Skeletal muscle cell (primary cell): Measurements from ENCODE around the gene INKA2.

ENCODE experiments used
- DNase-seq: peaks from one replicate; pipeline ENCODE4 v3.0.0-alpha.2; 2010; ENCODE audit warnings: low read depth
- H3K4me3 ChIP-seq: 2 replicates; pipeline ENCODE4 v1.5.1; 2011; ENCODE audit warnings: low read depth, mild to moderate bottlenecking, control low read depth, low read length, moderate library complexity

The INKA2 gene

DNA sequence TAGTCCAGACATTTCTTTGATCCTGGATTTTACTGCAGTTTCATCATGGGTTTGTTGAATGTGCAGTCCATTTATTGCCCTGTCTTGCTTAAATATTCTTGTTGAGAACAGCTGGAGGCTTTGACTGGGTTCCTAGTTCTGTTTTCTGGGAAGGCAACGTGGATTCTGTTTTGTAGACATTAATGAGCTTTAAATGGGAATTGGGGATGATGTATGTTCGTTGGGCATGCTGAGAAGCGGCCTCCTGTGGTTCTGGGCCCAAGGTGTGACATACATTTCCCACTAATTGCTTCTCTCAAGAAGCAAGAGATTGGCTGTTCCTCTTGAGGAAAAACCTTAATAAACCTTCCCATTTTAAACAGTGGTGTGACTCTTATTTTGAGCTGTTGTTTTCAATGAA, 22.9 kb downstream of the INKA2 start:
- DNase-seq: no peak
- H3K4me3 ChIP-seq: no peak overlapping the region

DNA sequence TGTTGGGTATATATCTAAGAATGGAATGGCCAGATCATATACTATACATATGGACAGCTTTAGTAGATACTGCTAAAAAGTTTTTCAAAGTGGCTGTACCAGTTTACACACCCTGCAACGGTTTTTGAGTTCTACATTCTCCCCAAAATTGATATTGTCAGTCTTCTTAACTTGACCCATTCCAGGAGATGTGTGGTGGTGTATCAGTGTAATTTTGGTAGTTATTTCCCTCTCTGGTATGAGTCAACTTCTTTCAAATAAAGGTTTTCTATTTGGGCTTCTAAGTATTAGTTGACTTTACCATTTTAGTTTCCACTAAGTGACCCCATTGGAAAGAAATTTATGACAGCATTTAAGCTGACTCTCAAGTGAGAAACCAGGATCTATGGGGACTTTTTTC, 29.2 kb downstream of the INKA2 start:
- DNase-seq: no peak

DNA sequence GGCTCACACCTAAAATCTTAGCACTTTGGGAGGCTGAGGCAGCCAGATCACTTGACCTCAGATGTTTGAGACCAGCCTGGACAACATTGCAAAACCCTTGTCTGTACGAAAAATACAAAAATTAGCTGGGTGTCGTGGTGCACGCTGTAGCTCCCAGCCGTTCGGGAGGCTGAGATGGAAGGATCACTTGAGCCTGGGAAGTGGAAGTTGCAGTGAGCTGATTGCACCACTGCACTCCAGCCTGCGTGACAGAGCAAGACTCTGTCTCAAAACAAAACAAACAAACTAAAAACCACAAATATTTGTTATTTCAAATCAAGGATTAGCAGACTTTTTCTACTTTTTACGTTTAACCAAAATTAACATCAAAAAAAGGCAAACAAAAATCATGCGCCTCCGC, 31.3 kb downstream of the INKA2 start:
- no peak for DNase-seq
- no peak overlapping the region for H3K4me3 ChIP-seq

More for the DNA sequence above, 29.2 kb downstream of the INKA2 start:
- H3K4me3 ChIP-seq: no peak overlapping the region

DNA sequence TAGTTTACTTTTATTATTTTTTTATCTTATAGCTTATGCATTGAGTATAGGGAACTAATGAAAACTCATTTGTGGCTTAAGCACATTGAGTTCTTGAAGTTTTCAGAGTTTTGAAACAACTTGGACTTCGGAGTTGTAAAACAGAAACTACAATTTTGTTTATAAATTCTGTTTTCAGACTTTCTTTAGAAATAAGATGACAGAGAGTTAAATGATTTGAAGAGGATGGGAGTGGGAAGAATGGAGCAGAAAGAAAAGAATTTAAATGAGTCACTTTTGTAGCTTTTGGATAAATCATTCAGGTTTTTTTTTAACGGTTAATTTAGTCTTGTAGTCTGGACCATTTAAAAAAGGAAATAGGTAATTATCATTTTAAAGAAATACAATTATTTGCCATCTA, 32.3 kb downstream of the INKA2 start:
- no peak overlapping the region for H3K4me3 ChIP-seq

DNA sequence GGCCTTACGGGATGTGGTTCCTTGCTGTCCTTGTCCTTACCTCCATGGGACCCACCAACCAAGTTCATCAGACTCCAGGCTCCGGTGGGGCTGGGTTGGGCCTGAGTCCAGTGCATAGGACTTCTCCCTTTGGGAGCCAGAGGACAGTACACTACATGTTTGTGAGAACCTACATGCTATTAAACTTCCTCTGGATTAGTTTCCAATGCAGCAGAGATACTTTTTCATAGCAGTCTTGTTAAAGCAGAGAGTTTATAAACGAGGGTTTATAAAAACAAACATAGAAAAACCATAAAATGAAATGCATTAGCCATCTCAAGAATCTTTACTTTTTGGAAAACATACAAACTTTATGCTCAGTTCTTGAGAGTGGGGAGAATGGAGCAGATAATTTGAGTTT, 33.4 kb downstream of the INKA2 start:
- DNase-seq: no peak
- H3K4me3 ChIP-seq: no peak overlapping the region

More for the DNA sequence above, 32.3 kb downstream of the INKA2 start:
- DNase-seq: no peak

DNA sequence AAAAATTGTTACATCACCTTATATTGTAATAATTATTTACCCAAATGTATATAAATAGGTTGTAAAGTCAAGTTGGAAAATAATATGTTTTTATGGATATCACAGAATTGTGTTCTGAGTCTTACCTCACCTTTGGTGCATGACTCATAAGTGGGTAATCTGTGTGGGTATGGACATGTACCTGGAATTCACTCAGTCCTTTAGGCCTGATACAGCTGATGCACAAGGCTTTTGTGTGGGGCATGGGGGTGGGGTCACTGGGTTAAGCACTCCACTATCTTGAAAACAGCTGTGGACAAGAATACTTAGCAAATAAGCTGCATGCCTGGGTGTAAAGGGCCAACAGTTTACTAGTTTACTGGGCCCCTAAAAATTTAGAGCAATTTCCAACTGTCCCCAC, 34.4 kb downstream of the INKA2 start:
- DNase-seq: no peak
- H3K4me3 ChIP-seq: no peak overlapping the region

DNA sequence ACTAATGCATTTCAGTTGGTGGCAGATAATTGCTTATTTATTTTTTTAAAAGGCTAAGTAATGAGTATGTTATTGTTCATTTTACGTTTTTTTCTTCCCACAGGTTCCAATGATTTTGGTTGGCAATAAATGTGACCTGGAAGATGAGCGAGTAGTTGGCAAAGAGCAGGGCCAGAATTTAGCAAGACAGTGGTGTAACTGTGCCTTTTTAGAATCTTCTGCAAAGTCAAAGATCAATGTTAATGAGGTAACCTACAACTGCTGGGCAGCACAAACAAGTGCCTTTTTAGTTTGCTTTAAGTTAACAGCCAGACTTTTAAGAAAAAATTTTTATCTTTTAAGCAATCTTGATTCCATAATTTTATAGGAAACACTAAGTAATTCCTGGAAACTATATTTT, 35.0 kb downstream of the INKA2 start:
- no peak overlapping the region for H3K4me3 ChIP-seq
- DNase-seq: no peak

DNA sequence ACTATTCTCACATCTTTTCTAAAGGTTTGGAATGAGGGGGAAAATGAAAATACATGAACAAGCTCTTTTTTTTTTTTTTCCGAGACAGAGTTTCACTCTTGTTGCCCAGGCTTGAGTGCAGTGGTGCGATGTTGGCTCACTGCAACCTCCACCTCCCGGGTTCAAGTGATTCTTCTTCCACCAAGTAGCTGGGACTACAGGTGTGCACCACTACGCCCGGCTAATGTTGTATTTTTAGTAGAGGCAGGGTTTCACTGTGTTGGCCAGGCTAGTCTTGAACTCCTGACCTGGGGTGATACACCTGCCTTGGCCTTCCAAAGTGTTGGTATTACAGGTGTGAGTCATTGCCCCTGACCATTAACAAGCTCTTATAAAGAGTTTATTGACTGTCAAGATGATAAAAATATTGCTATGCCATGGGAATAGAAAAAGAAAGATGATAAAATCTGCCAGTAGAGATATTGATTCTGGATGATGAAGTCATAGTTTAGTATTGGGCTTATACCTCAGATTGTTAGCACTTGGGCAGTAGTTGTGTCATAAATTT, 36.6 kb downstream of the INKA2 start:
- H3K4me3 ChIP-seq: no peak overlapping the region
- DNase-seq: no peak

DNA sequence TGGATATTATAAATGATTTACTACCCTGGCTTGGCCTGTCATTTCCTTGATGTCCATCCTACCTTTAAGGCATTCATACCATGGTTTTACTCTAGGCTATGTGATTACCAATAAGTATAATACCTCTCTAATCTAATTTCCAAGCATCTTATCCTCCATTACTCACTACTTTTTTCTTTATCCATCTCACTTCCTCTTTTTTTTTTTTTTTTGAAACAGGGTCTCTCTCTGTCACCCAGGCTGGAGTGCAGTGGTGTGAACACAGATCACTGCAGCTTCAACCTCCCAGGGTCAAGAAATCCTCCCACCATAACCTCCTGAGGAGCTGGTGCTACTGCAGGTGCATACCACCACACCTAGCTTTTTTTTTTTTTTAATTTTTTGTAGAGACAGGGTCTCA, 39.9 kb downstream of the INKA2 start:
- DNase-seq: no peak

DNA sequence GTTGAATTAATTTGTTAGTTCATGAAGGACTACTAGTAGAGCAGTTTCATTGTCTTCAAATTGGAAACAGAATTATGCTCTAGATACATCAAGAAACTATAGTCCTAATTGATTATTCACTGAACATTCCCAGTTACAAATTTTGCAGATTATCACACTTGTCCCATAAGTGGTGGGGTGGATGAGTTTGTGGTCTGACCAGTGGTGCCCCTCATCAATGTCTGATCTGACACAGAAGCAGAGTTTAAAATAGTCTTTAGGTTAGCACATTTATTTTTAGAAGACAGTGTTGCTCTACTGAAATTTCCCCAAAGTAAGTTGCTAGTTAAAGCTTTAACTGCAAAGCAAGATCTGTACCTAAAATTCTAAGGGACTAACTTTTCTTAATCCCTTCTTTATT, 42.9 kb downstream of the INKA2 start:
- DNase-seq: no peak
- no peak overlapping the region for H3K4me3 ChIP-seq

More for the DNA sequence above, 39.9 kb downstream of the INKA2 start:
- no peak overlapping the region for H3K4me3 ChIP-seq

DNA sequence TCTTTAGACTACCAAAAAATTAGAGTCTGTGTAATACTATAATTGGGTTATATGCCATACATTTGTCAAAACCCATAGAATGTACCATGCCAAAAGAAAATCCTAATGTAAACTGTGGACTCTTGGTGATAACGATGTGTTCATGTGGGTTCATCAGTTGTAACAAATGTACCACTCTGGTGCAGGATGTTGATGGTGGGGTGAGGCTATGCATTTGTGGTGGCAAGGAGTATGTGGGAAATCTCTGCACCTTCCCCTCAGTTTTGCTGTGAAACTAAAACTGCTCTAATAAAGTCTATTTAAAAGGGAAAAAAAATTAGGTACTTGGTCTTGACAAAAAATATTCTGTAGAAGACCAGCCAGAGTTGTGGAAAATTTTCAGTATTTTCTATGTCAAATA, 43.4 kb downstream of the INKA2 start:
- no peak overlapping the region for H3K4me3 ChIP-seq
- no peak for DNase-seq

DNA sequence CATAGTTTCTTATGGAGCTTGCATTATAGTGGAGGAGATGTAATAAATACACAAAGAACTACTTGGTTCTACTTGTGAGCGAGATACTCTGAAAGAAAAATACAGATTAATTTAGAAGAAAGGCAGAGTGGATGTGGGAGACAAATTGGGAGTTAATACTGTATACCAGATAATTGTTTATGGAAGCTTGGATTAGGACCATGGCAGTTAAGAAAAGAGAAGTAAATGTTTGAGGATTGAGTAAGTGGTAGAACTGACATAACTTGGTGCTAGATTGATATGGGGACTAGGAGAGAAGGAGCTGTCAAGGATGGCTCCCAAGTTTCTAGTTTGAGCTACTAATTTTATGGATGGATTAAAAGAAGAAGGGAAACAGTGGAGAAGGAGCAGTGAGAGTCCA, 47.3 kb downstream of the INKA2 start:
- no peak for DNase-seq

DNA sequence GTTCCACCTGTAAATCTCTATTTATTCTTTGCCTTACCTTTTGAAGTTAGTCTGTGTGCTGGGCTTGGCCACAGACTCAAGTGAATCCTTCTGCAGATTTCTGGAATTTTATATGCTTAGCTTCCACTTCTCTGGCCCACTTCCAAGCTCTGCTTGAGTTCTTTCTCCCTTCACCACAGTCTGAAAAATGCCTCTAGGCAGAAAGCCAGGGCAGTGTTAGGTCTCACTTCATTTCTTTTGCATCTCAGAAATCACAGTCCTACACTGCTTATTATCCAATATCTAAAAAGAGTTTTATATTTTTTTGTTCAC, 48.9 kb downstream of the INKA2 start:
- DNase-seq: peak; percentile 80
- no peak overlapping the region for H3K4me3 ChIP-seq

More for the DNA sequence above, 47.3 kb downstream of the INKA2 start:
- no peak overlapping the region for H3K4me3 ChIP-seq
